ENCODE measurements around the gene GFRA4.
A peak's percentile ranks its signal among the peaks of the same experiment; 100 is the strongest.

Gene GFRA4

GRCh38 chr20:3674447-3674846 is 11.2 kb upstream of the GFRA4 start:
- no peaks in the 10 kb centered on the region for H3K9me3 Mint-ChIP-seq
- H3K4me3 Mint-ChIP-seq, result no peak overlapping the region
- no peaks in the 10 kb centered on the region for H3K36me3 Mint-ChIP-seq
- H3K27ac Mint-ChIP-seq, result peak overlapping the region; percentile 11
- CTCF ChIA-PET, result interaction anchor here (0.8 to 1.5 kb wide), 4 partner anchors 37 to 146 kb away, joined by 3 to 6 read pairs (median 4); partner anchors contain the start of gene AP5S1
- no peak for DNase-seq
- peaks cover 98% of the 10 kb centered on the region for H3K27me3 Mint-ChIP-seq
- H3K4me1 Mint-ChIP-seq, result peaks cover 14% of the 10 kb centered on the region

GRCh38 chr20:3673221-3674070 is 10.2 kb upstream of the GFRA4 start:
- peaks cover 98% of the 10 kb centered on the region for H3K27me3 Mint-ChIP-seq
- no peak for DNase-seq

GRCh38 chr20:3672547-3673171 is 9.5 kb upstream of the GFRA4 start:
- CTCF ChIA-PET, result no interaction called here
- Mint-ChIP-seq H3K4me3 (no peak overlapping the region), H3K27me3 (peaks cover 98% of the 10 kb centered on the region), H3K27ac (no peak overlapping the region), H3K4me1 (peaks cover 14% of the 10 kb centered on the region), H3K36me3 (no peaks in the 10 kb centered on the region), H3K9me3 (no peaks in the 10 kb centered on the region)
- no peak for DNase-seq

More at GRCh38 chr20:3673221-3674070, 10.2 kb upstream of the GFRA4 start:
- H3K27ac Mint-ChIP-seq, result no peak overlapping the region
- H3K36me3 Mint-ChIP-seq, result no peaks in the 10 kb centered on the region
- CTCF ChIA-PET, result interaction anchor here (1.0 to 1.2 kb wide), 2 partner anchors 111 to 147 kb away, joined by 3 read pairs; partner anchors contain the start of gene AP5S1
- H3K9me3 Mint-ChIP-seq, result no peaks in the 10 kb centered on the region
- H3K4me3 Mint-ChIP-seq, result no peak overlapping the region
- H3K4me1 Mint-ChIP-seq, result peaks cover 14% of the 10 kb centered on the region

GRCh38 chr20:3671986-3672546 is 8.9 kb upstream of the GFRA4 start:
- Mint-ChIP-seq H3K36me3 (no peaks in the 10 kb centered on the region), H3K27ac (no peak overlapping the region), H3K4me1 (peaks cover 18% of the 10 kb centered on the region), H3K4me3 (no peak overlapping the region), H3K9me3 (no peaks in the 10 kb centered on the region), H3K27me3 (peaks cover 98% of the 10 kb centered on the region)
- DNase-seq, result no peak
- CTCF ChIA-PET, result no interaction called here

GRCh38 chr20:3670945-3671344 is 7.7 kb upstream of the GFRA4 start:
- Mint-ChIP-seq H3K27ac (no peak overlapping the region), H3K9me3 (no peaks in the 10 kb centered on the region), H3K27me3 (peaks cover 98% of the 10 kb centered on the region), H3K36me3 (no peaks in the 10 kb centered on the region), H3K4me3 (no peak overlapping the region), H3K4me1 (peaks cover 26% of the 10 kb centered on the region)
- CTCF ChIA-PET, result no interaction called here
- DNase-seq, result no peak

GRCh38 chr20:3670511-3670910 is 7.3 kb upstream of the GFRA4 start:
- CTCF ChIA-PET, result no interaction called here
- peaks cover 98% of the 10 kb centered on the region for H3K27me3 Mint-ChIP-seq

GRCh38 chr20:3669710-3670367 is 6.6 kb upstream of the GFRA4 start:
- peaks cover 97% of the 10 kb centered on the region for H3K27me3 Mint-ChIP-seq
- H3K4me3 Mint-ChIP-seq, result no peak overlapping the region
- peaks cover 37% of the 10 kb centered on the region for H3K4me1 Mint-ChIP-seq
- no peak for DNase-seq
- no peaks in the 10 kb centered on the region for H3K36me3 Mint-ChIP-seq
- CTCF ChIA-PET, result no interaction called here
- no peaks in the 10 kb centered on the region for H3K9me3 Mint-ChIP-seq
- H3K27ac Mint-ChIP-seq, result peak overlapping the region; percentile 12

More at GRCh38 chr20:3670511-3670910, 7.3 kb upstream of the GFRA4 start:
- H3K9me3 Mint-ChIP-seq, result no peaks in the 10 kb centered on the region
- no peak for DNase-seq
- no peak overlapping the region for H3K27ac Mint-ChIP-seq
- peaks cover 30% of the 10 kb centered on the region for H3K4me1 Mint-ChIP-seq
- no peaks in the 10 kb centered on the region for H3K36me3 Mint-ChIP-seq
- no peak overlapping the region for H3K4me3 Mint-ChIP-seq

GRCh38 chr20:3667434-3668037 is 4.3 kb upstream of the GFRA4 start:
- H3K36me3 Mint-ChIP-seq, result no peaks in the 10 kb centered on the region
- H3K27ac Mint-ChIP-seq, result peak overlapping the region; percentile 49
- no peak for DNase-seq
- peaks cover 32% of the 10 kb centered on the region for H3K4me1 Mint-ChIP-seq
- CTCF ChIA-PET, result interaction anchor here (2.1 kb wide), 1 partner anchor 9 kb away, joined by 12 read pairs; no protein-coding TSS in a partner anchor
- no peaks in the 10 kb centered on the region for H3K9me3 Mint-ChIP-seq
- no peak overlapping the region for H3K4me3 Mint-ChIP-seq
- H3K27me3 Mint-ChIP-seq, result peaks cover 98% of the 10 kb centered on the region

GRCh38 chr20:3663858-3664257 is 659 bp upstream of the GFRA4 start:
- Mint-ChIP-seq H3K27me3 (peaks cover 98% of the 10 kb centered on the region), H3K36me3 (no peaks in the 10 kb centered on the region), H3K4me3 (no peak overlapping the region), H3K9me3 (no peaks in the 10 kb centered on the region), H3K4me1 (peaks cover 39% of the 10 kb centered on the region), H3K27ac (no peak overlapping the region)
- no peak for DNase-seq
- CTCF ChIA-PET, result no interaction called here

- Mint-ChIP-seq H3K4me3 (no peak overlapping the region), H3K4me1 (peaks cover 38% of the 10 kb centered on the region), H3K36me3 (no peaks in the 10 kb centered on the region), H3K27ac (peak overlapping the region; percentile 64), H3K9me3 (no peaks in the 10 kb centered on the region), H3K27me3 (peaks cover 96% of the 10 kb centered on the region)
- DNase-seq, result no peak
- CTCF ChIA-PET, result interaction anchor here (1.0 kb wide), 1 partner anchor 15 kb away, joined by 4 read pairs; no protein-coding TSS in a partner anchor
These were observed 1.2 kb downstream of the GFRA4 start for GRCh38 chr20:3661814-3662665.

GRCh38 chr20:3661060-3661813 is 2.0 kb downstream of the GFRA4 start:
- Mint-ChIP-seq H3K27ac (peak overlapping the region; percentile 64), H3K9me3 (no peaks in the 10 kb centered on the region), H3K27me3 (peaks cover 94% of the 10 kb centered on the region), H3K4me1 (peaks cover 30% of the 10 kb centered on the region), H3K36me3 (no peaks in the 10 kb centered on the region), H3K4me3 (no peak overlapping the region)
- CTCF ChIA-PET, result no interaction called here
- DNase-seq, result no peak

- peaks cover 22% of the 10 kb centered on the region for H3K4me1 Mint-ChIP-seq
- H3K36me3 Mint-ChIP-seq, result no peaks in the 10 kb centered on the region
- H3K9me3 Mint-ChIP-seq, result no peaks in the 10 kb centered on the region
- CTCF ChIA-PET, result interaction anchor here (2.3 kb wide), 1 partner anchor 50 kb away, joined by 10 read pairs; no protein-coding TSS in a partner anchor
- no peak overlapping the region for H3K27ac Mint-ChIP-seq
- H3K27me3 Mint-ChIP-seq, result peaks cover 91% of the 10 kb centered on the region
- DNase-seq, result no peak
- H3K4me3 Mint-ChIP-seq, result no peak overlapping the region
These were observed 2.7 kb downstream of the GFRA4 start for GRCh38 chr20:3660262-3661059.

Measured in activated naive CD4-positive, alpha-beta T cell treated with anti-CD3 and anti-CD28 coated beads, Interleukin-2, amount 10 ng/mL, durations not matched to agents 7 days and 5 days (primary cell).